Activated naive CD4-positive, alpha-beta T cell (primary cell): ENCODE results near the gene IFT52.

Experiments used
- DNase-seq, 4 experiments: peaks; one replicate each; lab custom pipeline; 2025; lab: John Stamatoyannopoulos, UW

Gene IFT52

GRCh38 chr20:43691928-43692524 lies 101.3 kb downstream of the IFT52 start:
- DNase-seq = peak in 2 of 4 experiments; percentile 5 to 14

- no peak for DNase-seq
Observed at GRCh38 chr20:43694763-43695162, 104.0 kb downstream of the IFT52 start.

- DNase-seq = no peak
Observed at GRCh38 chr20:43695571-43695970, 104.8 kb downstream of the IFT52 start.
